G401 (cell line): Measurements from ENCODE around the gene LRRFIP1. TPM values are rescaled to one million over a fixed set of nuclear protein-coding genes. Genes with fewer than 3 reads are reported as not detected.
"Not testable (repeated sequence)": the region's sequence is repeated elsewhere in the genome, so short reads cannot be mapped to it uniquely, and the experiment has no call there.

Source experiments
- DNase-seq: peaks from one replicate; pipeline ENCODE4 v3.0.0-alpha.2; 2015; ENCODE audit warnings: low spot score
- in situ Hi-C: cut with HindIII; loops from 2 replicates; pipeline ENCODE4 v1.10.0; 2016; ENCODE audit warnings: low sequenced_read_pairs, mixed read lengths
- total RNA-seq: library from RNA; depleted of rRNA; stranded (reverse); fragments of >200 nt; shearing (Covaris generic); gene quantifications from 2 replicates; pipeline ENCODE4 v1.2.3, GENCODE V29; 2014

LRRFIP1 gene
- total RNA-seq, 1 experiment from 2014 or later: 24.6 TPM

GRCh38 chr2:237672731-237673129 is 45.3 kb downstream of the LRRFIP1 start:
- in situ Hi-C loops: no loop called here
- no peak for DNase-seq

- in situ Hi-C loops: no loop called here
- DNase-seq: no peak
Measured at GRCh38 chr2:237673130-237674001, 46.0 kb downstream of the LRRFIP1 start.

- in situ Hi-C loops: no loop called here
- DNase-seq: no peak
Measured at GRCh38 chr2:237674731-237675276, 47.4 kb downstream of the LRRFIP1 start.

GRCh38 chr2:237675316-237675715 is 47.9 kb downstream of the LRRFIP1 start:
- DNase-seq: no peak
- in situ Hi-C loops: no loop called here

GRCh38 chr2:237680702-237681478 is 53.5 kb downstream of the LRRFIP1 start:
- in situ Hi-C loops: loop anchor here (5.0 kb wide), 1 partner anchor 79 kb away; no protein-coding TSS in a partner anchor
- no peak for DNase-seq

- in situ Hi-C loops: loop anchor here (5.0 kb wide), 1 partner anchor 80 kb away; no protein-coding TSS in a partner anchor
- no peak for DNase-seq
Measured at GRCh38 chr2:237682151-237682550, 54.8 kb downstream of the LRRFIP1 start.

- in situ Hi-C loops: loop anchor here (5.0 kb wide), 1 partner anchor 81 kb away; no protein-coding TSS in a partner anchor
Measured at GRCh38 chr2:237682856-237683670, 55.7 kb downstream of the LRRFIP1 start.

GRCh38 chr2:237685408-237685807 is 58.0 kb downstream of the LRRFIP1 start:
- no peak for DNase-seq
- in situ Hi-C loops: no loop called here

More at GRCh38 chr2:237682856-237683670, 55.7 kb downstream of the LRRFIP1 start:
- no peak for DNase-seq

- in situ Hi-C loops: no loop called here
Measured at GRCh38 chr2:237686659-237687136, 59.3 kb downstream of the LRRFIP1 start.

GRCh38 chr2:237688081-237688480 is 60.7 kb downstream of the LRRFIP1 start:
- DNase-seq: no peak
- in situ Hi-C loops: no loop called here

More at GRCh38 chr2:237686659-237687136, 59.3 kb downstream of the LRRFIP1 start:
- DNase-seq: no peak

- in situ Hi-C loops, DNase-seq: not testable (repeated sequence)
Measured at GRCh38 chr2:237688541-237688940, 61.2 kb downstream of the LRRFIP1 start.

GRCh38 chr2:237689336-237690131 is 62.1 kb downstream of the LRRFIP1 start:
- no peak for DNase-seq
- in situ Hi-C loops: no loop called here

GRCh38 chr2:237691029-237691907 is 63.9 kb downstream of the LRRFIP1 start:
- DNase-seq: no peak
- in situ Hi-C loops: no loop called here

GRCh38 chr2:237691908-237692600 is 64.7 kb downstream of the LRRFIP1 start:
- in situ Hi-C loops: no loop called here
- DNase-seq: peak; percentile 65

GRCh38 chr2:237692601-237693290 is 65.4 kb downstream of the LRRFIP1 start:
- no peak for DNase-seq
- in situ Hi-C loops: no loop called here
